HL-60/S4 (cell line): Measurements from ENCODE around the gene TRAF1.

ENCODE experiments used
- in situ Hi-C: fragments of 300-500 bp; cut with MboI; formaldehyde crosslinking; loops from 2 replicates; pipeline ENCODE4 v1.14.3; 2022; ENCODE audit warnings: low sequenced_read_pairs

TRAF1 gene

DNA sequence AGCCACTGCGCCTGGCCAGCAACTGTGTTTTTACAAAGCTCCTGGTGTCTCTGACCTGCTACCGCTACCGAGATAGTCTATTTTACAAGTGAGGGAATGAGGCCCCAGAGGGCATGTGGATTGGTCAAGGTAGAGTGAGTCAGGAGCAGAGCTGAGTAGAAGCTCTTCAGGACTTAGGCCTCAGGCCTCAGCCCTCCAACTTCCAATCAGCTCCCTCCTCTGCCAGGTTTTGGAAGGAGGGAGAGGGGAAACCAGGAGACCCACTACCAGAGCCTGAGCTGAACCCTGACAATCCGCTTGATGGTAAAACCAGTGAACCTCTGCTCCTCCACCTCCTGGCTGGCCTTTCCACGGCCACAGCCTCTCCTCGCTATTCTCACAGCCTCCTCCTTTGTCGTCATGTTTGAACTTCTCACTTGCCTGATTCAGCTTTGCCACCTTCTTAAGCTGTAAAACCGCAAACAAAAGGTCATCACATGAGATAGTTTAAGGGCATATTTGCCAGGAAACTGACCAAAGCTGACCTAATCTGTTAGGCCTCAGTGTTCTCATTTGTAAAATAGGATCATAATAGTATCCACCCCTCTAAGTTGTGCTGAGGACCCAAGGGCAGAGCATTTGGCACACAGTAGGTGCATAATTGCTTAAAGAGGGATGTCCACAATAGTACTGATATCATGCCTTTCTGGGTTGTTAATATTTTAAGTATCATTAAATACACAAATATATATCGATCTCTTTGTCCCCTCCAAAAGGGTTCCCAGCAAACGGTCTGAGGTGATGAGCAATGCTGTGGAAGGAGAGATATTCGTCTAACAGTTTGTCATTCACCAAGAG, 1.7 kb downstream of the TRAF1 start:
- in situ Hi-C loops = no loop called here

DNA sequence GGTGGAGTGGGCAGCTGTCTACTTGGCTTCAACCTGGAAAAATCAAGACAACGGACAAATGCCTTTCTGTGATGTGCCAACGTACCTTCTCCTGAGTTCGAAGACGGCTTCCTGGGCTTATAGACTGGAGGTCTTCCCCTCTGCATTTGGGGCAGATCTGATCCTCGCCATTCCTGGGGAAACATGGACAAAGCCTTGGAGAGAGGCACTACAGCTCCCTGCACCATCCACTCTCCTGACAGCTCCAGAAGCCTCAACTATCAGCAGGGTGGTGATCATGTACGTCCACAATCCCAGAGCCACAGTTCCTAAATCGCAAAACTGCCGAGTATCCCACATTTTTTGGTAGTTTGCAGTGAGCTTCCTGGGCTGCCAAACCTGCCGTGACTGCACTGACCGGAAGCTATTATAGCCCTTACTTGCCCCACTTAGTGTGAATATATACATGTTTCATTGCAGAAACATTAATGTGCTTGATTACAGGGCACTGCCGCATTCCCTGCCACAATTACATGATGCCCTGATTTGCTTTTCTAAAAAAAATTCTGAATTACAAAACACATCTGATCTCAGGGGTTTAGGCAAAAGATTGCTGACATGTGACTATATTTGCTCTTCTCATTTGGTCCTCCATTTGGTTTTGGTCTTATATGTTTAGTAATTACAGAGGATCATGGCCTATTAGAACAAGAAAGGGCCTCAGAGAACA, 2.8 kb downstream of the TRAF1 start:
- in situ Hi-C loops = no loop called here

DNA sequence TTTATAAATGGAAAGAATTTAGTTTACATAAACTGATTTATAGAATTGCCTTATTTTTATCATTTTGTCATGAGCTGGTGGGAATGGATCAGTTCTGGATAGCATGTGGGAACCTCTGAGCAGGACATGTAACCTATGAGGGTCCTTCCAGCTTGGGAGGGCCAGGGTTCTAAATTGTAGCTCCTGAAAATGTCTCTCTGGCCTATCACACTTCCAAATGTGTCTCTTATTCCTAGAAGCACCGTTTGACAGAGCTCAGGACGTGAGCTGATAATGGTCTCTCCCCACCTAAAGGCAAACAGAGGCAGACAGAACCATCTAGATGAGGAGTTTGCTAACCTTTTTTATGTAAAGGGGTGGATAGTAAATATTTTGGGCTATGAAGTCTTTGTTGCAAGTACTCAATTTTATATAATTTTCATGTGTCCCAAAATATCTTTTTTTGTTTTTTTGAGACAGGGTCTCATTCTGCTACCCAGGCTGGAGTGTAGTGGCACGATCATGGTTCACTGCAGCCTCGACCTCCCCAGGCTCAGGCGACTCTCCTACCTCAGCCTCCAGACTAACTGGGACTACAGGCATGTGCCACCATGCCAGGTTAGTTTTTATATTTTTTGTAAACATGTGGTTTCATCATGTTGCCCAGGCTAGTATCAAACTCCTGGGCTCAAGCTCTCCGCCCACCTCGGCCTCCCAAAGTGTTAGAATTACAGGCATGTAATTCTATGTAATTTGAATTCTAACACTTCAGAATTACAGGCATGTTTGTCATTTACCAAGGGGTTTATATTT, 4.0 kb downstream of the TRAF1 start:
- in situ Hi-C loops = no loop called here

DNA sequence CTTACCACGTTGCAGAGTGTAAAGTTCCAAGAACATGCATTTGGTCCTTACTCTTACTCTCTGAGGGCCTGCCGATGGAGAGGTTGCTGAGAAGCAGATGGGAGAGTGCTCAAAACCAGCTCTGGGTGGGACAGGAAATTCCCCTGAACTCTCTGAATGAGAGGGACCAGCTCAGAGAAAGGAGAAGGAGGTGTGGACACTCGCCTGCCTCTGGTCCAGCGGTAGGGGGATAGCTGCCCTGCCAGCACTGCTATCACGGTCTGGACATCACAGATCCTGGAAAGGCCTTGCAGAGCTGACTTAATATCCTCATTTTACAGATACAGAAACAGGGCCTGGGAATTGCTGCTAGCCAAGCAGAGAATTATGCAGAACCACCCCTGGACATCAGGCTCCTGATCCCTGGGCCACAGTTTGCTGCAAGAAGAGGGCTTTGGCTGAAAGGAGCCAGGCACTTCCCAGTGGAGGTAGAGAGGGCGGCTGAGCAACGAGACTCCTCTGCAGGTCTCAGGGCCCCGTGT, 4.9 kb downstream of the TRAF1 start:
- in situ Hi-C loops = no loop called here

DNA sequence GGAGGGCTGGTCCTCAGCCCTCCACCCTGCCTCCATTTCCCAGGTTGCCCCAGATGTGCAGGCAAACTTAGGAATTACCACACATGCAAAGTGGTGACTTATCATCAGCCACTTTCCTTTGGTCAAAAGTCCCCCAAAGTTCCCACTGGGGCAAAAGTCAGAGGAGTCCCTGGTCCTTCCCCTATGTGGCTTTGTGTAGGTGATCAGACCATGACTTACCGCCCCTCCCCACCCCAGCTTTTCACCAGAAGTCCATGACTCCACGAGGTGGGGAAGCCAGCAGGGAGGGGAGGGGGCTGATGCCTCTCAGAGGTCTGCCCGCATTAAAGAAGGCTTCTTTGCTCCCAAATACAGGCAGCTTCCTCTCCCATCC, 5.8 kb downstream of the TRAF1 start:
- in situ Hi-C loops = no loop called here

DNA sequence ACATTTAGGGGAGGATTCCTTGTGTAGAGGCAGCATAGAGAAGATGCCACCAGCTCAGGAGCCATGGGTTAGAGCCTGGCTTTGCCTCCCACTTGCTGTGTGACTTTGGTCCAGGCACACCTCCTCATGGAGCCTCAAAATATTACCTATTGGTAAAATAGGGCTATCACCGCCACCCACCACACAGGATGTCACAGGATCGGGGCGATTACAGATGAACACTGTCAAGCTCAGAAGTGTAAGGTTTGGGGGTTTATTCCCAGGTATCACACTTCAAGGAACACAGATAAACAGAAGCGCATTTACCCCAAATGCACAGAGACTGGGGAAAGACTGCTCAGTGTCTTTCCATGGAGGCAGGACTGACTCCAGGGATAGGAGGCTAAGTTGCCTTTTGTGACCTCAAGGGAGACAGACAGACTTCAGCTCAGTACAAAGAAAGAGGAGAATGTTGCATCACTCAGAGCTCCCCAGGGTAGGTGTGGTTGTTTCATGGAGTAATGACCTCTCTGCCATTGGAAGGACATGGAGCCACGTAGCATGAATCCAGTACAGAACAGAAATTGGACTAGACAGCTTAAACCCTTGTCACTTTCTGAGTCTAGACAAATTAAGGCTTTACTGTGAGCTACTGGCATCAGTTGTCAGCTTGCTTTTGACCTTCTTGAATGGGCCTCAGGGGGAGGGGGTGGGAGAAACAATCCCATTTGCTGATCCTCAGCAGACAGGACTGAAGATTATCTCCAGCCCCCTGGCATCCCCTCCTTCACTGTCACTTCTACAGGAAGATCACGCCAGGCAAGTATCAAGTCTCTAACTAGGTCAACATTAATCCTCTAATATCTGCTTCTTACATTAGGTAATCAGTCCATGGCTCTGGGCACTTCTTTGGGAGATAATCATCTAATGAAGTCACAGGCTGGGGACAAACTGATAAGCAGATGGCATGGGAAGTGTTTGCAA, 6.5 kb downstream of the TRAF1 start:
- in situ Hi-C loops = no loop called here

DNA sequence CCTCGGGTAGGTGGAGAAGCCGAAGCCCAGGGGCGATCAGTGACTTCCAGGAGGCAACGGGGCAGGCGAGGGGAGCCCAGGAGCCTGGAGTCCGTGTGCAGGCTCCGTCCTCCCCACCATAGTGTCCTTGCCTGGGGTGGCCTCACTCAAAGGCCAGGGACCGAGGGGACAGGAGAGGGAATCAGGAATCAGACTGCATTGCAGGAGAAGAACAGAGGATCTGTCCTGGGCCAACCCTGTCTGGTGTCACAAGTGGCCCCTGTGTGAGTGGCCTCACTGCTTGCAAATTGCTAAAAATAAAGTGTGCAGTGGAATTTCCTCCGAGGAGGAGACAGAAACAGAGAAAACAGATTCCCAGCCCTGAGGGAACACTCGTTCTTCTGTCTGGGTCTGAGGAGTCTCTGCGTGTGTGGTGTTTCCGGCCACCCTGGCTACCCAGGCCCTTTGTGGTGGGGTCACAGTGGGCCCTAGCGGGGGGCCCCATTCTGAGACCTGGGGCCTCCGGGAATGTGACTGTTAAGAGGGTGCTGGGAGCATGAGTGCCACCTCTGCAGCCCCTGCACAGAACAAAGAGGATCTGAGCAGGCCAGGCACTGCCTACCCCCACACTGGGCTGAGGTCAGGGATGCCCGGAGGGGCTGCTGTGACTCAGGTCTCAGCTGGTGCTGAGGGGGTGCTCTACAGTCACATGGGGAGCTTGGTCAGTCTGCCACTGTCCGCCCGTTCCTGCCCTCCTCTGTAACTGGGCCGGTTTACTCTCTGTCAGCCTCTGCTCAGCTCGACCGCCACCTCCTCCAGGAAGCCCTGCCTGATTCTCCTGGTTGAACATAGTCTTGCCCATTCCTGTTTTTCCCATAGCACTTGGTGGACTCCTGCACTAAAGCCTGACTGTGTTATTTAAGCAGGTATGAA, 7.4 kb downstream of the TRAF1 start:
- in situ Hi-C loops = no loop called here

DNA sequence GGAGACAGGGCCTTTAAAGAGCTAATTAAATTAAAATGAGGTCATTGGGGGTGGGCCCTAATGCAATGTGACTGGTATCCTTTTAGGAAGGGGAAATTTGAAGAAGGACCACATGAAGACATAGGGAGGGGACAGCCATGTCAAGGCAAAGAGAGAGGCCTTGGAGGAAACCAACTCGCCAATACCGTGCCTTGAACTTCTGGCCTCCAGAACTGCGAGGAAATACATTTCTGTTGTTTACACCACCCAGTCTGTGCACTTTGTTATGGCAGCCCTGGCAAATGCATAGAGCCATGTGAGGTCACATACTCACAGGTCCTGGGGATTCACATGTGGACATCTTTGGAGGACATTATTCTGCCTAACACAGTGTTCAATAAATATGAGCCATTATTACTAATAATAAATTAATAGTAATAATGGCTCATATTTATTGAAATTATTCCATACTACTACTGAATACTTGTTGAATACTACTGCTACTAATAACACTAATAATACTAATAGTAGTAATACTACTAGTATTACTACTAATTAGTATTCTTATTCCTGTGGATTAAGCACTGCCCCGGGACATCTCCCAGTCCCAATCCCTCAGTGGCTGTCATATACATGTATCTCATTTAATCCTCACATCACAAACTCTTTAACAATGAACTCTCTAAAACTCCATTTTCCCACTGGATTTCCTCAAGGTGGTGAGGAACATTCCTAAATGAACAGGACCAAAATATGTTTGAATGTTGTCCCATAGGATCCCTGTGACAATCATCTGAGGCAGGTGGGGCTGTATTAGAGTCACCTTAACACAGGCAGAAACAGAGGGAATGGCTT, 8.4 kb downstream of the TRAF1 start:
- in situ Hi-C loops = no loop called here

DNA sequence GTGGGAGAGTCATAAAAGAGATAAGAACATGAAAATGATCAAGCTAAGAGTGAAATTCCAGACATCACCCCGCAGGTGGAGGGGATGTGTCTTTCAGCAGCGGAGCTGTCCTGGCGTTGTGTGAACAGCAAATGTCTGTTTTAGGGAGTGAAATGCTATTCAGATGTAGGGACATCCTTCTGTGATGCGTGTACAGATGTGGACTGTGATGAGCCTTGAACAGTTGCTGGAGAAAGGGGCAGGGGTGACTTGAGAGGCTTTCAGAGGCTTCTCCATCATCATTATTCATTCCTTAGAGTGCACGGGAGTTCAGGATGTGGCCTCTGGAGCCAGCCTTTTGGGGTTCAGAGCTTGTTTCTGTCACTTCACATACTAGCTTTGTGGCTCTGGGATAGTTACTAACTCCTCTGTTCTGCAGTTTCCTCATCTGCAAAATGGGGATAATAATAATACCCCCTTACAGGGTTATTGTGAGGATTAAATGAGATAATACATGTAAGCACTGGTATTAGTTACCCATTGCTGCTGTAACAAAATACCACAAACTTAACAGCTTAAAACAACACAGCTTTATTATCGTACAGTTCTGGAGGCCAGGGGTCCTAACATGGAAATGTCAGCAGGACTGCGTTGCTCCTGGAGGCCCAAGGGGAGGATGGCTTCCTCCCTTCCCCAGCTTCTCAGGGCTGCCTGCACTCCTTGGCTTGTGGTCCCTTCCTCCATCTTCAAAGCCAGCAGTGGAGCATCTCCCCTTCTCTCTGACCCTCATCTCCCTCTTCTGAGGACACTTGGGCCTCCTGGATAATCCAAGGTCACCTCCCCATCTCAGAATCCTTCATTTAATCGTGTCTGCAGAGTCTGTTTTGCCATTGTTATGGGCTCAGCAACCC, 9.4 kb downstream of the TRAF1 start:
- in situ Hi-C loops = no loop called here

DNA sequence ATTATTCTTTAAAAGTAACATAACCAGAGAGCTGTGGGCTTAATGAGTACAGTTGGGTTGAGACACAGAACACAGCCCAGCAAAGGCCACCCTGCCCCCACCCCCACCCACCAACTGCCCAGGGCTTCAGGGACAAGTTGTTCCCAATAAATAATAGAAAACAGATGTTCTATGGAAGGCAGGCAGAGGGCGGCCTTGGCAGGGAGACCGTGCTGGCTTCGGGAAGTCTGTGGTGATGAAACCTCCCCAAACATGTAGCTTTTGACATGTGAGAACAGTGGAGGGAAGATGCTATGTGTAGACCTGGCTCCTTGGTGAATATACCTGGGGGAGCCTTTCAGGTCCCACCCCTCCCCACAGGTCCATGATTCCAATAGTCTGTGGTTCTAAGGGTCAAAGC, 10.0 kb downstream of the TRAF1 start:
- in situ Hi-C loops = no loop called here

DNA sequence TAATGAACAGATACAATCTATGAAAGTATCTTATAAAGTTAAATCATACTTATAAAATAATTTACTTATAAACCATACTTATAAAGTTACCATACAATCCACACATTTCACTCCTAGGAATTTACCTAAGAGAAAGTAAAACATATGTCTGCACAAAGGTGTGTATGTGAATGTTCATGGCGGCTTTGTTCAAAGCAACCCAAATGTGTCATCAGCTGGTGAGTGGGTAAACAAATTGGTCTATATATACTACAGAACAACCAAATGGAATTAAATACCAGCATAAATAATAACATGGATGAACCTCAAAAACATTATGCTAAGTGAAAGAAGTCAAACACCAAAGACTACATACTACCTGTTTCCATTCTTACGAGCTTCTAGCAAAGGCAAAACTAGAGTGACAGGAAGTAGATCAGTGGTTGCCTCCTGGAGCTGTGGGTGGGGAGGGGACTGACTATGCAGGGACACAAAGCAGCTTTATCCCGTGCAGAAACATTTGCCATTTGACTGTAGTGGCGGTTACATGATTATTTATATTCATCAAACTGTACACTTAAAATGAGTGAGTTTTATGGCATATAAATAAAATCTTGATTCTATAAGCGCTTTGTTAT, 10.6 kb downstream of the TRAF1 start:
- in situ Hi-C loops = no loop called here

DNA sequence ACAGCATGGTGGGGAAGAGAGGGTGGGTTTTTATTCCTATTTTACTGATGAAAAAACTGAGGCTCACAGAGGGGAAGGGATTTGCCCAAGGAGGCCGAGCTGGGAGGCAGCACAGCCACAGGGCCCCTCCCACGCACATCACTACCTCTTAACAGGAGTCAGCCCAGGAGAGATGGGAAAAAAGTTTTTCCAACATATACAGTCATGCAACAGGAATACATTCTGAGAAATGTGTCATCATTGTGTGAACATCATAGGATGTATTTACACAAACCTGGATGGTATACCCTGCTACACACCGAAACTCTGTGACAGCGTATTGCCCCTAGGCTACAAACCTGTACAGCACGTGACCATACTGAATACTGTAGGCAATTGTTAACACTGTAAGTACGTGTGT, 11.6 kb downstream of the TRAF1 start:
- in situ Hi-C loops = no loop called here

DNA sequence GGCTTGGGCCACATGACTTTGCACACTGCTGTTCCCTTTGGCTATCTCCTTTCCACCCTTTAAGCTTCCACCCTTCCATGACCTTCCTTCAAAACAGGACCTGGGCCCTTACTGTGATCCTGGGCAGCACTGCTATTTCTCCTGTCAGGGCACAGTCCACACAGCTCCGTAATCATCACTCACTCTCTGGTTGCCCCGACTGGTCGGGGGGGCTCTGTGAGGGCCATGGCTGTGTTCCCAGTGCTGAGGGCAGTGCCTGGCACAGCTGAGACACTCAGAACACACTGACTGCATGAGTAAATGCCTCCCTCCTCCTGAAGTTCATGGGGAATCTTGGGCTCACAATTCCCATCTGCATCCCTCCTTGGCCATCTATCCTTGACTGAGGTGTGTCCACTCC, 12.2 kb downstream of the TRAF1 start:
- in situ Hi-C loops = no loop called here

DNA sequence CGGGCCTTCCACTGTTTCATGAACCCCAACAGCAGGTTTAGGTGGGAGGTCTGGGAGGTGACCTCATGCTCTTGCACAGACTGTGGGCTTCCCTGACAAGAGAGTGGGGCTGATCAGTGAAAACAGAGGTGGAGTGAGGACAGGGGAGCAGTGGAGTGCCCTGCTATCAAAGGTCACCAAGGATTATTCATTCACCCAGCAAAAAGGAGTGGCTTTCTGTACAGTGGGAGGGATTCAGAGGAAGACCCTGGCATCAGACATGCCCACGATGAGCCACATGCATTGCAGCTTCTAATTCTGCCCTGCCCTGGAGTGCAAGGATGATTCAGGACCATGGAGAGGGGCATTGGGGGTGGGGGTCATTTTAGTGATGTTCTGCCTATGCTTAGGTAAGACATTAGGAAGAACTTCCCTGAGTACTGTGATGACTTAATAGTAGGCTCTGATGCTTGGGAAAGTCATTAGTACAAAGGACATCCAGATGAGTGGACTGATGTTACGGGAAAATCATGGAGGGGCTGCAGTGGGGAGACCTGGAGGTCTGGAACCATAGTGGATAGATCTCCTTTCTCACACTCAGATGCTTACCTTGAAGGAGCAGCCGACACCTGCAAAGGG, 12.8 kb downstream of the TRAF1 start:
- in situ Hi-C loops = no loop called here

DNA sequence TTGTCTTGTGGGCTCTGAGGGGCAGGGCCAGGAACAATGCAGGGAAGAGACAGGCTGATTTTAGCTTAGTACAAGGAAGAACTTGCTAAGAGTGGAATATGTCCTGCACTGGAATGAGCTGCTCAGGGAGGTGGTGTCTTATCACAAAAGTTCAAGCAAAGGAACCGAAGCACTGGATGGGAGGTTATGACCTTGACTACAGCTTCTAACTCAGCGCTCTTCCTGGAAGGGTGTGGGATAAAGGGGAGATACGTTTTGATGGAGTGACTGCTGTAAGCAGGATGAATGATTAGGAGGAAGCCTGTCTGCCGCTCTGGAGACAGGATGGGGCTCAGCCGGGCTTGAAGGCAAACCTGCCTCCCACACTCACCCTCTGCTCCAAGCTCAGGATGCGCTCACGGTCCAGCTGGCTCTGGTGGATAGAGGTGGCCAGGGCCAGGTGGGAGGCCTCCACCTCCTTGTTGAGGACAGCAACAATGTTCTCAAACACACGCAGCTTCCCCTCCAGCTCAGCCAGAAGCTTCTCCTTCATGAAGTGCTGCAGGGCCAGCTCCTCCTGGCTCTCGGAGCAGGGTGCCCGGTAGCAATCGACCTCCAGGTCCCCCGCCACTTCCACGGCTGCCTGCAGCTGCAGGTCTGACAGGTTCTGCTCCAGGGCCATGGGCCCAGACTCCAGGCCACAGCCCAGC, 13.5 kb downstream of the TRAF1 start:
- in situ Hi-C loops = no loop called here

DNA sequence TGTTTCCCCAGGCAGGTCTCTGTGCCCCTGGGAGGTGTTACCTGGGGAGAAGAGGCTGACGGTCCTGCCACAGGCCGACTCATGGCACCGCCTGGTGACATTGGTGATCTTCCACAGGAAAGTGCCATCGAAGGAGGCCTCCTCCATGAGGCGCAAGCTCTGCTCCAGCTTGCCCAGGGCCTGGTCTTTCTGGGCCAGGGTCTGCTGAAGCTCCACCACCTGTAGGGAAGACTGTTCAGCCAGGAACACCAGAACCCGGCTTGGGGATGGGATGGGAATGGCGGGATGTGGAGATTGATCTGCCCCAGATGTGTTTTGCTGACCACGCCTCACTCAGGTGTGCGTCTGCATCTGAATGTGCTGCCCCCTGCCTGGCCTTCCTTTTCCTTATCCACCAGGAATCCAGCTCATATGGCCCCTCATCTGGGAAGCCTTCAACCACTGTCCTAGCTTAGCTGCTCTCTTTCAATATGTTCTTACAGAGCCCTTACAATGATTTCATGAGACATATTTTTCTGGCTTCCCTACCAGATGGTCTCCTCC, 15.2 kb downstream of the TRAF1 start:
- in situ Hi-C loops = no loop called here
